ENCODE results near the gene DOK3.

DNA sequence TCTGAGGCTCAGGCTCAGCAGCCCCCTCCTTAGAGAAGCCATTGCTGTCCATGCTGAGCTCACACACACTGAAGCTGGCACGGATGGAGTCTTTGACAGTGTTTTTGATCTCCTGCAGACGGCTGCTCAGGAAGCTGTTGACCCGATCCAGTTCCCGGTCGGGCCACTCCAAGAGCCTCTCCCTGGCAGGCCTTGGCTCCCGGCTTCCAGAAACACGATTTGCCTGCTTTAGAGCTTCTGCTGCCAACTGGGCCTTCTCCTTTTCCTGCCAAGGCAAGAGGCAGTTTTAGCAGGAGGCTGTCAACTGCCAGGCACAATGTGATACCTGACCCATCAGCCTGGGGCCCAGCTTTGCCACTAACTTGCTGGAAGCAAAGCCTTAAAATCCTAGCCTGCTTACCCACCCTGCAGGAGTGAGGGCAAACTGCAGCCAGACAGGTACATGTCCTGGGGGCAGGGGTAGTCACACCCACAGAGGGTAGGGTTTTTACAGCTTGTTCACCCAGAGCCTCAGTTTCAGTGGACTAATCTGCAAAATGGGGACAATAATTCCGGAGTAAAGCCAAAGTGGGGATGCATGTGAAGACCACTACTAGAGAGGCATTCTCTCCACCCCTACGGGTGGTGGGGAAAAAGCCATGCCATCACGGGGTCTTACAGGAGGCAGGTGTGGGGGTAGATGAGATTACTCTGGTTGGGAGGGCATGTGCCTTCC, 15.5 kb upstream of the DOK3 start:
- TF ChIP-seq CTCF (IDR thresholded peaks at IDR 0.05) = no peak
- TF ChIP-seq POLR2AphosphoS5 (IDR thresholded peaks at IDR 0.05) = no peak
- TF ChIP-seq EP300 (IDR thresholded peaks at IDR 0.05) = no peak
- no peak for TF ChIP-seq POLR2A (IDR thresholded peaks at IDR 0.05)
